Astrocyte of the hippocampus (primary cell): ENCODE results near the gene LYPD5.
"Not testable (repeated sequence)": the region's sequence is repeated elsewhere in the genome, so short reads cannot be mapped to it uniquely, and the experiment has no call there.

Source experiments
- DNase-seq: peaks from one replicate; pipeline ENCODE4 v3.0.0; 2011; ENCODE audit warnings: low read depth, low spot score

LYPD5 gene

DNA sequence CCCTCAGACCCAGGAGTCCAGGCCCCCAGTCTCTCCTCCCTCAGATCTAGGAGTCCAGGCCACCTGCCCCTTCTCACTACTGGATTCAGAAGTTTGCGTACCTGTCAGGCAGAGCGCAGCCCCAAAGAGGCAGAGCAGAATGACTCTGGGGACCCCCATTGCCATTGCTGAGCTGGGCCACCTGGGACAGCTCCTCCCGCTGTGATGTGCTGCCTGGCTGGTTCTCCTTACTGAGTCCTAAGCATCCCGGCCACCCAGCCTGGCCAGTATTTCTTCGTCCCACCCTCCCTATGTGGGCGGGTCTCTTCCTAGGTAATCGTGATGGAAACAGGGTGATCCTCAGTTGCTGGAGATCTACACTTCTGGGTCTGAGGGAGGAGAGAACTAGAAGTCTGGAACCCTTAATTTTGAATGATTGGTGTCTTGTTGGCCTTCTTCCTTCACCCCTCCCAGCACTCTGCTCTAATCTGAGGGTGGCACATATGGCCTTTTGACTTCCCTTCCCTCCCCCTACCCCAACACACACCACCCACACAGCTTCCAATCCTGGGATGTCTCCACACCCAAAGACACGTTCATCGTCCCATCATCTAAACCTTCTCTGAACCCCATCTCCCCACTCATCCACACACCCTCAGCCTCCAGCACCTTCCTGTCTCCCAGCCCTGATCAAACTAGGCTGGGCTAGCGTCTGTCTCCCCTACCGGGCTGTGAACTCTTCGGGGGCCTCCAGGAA lies at the start of gene LYPD5:
Gene LYPD5, minus strand, starts transcription at position 232 of the 736 bp plus-strand sequence. Its CDS starts 67 bp downstream, at position 165.
- DNase-seq, result no peak

- DNase-seq, result no peak
Measured at GRCh38 chr19:43848821-43849220, 46.6 kb upstream of the LYPD5 start.

DNA sequence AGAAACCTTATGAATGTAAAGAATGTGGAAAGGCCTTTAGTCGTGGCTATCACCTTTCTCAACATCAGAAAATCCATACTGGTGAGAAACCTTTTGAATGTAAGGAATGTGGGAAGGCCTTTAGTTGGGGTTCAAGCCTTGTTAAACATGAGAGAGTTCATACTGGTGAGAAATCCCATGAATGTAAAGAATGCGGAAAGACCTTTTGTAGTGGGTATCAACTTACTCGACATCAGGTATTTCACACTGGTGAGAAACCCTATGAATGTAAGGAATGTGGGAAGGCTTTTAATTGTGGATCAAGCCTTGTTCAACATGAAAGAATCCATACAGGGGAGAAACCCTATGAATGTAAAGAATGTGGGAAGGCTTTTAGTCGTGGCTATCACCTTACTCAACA lies 45.6 kb upstream of the LYPD5 start:
- DNase-seq, result no peak

DNA sequence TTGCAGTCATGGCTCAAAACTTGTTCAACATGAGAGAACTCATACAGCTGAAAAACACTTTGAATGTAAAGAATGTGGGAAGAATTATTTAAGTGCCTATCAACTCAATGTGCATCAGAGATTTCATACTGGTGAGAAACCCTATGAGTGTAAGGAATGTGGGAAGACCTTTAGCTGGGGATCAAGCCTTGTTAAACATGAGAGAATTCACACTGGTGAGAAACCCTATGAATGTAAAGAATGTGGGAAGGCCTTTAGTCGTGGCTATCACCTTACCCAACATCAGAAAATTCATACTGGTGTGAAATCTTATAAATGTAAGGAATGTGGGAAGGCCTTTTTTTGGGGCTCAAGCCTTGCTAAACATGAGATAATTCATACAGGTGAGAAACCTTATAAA lies 45.0 kb upstream of the LYPD5 start:
- DNase-seq, result no peak

DNA sequence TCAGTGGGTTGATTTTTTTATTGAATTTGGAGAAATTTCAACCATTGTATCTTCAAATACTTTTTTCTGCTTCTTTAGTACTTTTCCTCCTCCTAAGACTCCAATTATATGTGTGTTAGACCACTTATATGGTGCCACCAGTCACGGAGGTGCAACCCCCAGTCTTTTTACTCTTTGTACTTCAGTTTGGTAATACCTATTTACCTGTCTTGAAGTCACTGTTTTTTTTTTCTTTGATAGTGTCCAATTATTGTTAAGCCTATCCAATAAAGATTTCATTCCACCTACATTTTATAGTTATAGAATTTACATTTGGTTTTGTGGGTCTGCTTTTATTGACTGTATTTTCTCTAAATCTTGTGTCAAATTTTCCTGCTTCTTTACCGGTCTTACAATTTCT lies 39.8 kb upstream of the LYPD5 start:
- no peak for DNase-seq

GRCh38 chr19:43839139-43839538 lies 36.9 kb upstream of the LYPD5 start:
- no peak for DNase-seq

GRCh38 chr19:43826787-43827754 lies 24.8 kb upstream of the LYPD5 start, which contains the start of gene ZNF283:
ZNF283 (plus strand) TSS chr19:43827321; CDS start chr19:43833505, 6,184 bp downstream.
- peak; percentile 96 for DNase-seq

GRCh38 chr19:43824572-43824971 lies 22.3 kb upstream of the LYPD5 start:
- DNase-seq, result peak; percentile 13

DNA sequence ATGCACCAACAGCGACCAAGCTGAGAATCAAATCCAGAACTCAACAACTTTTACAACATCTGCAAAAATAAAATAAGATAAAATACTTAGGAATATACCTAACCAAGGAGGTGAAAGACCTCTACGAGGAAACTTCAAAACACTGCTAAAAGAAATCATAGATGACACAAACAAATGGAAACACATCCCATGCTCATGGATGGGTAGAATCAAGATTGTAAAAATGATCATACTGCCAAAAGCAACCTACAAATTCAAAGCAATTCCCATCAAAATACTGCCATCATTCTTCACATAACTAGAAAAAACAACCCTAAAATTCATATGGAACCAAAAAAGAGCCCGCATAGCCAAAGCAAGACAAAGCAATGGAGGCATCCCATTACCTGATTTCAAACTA lies 21.6 kb upstream of the LYPD5 start:
- not testable (repeated sequence) for DNase-seq

DNA sequence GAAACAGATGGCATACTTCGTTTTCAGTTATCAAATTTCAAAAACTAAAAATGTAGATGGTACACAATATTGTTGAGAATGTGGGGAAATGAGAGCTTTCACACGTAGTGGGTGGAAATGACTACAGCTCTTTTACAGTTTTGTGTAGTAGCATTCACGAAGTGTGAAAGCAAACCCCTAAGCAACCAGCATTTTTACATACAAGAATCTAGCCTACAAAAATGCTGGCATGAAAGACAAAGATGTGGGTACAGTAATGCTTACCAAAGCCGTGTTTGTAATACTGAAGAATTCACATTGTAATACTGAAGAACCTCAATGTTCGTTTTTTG lies 18.6 kb upstream of the LYPD5 start:
- DNase-seq, result no peak

- peak; percentile 65 for DNase-seq
Measured at GRCh38 chr19:43820098-43820883, 18.0 kb upstream of the LYPD5 start.

DNA sequence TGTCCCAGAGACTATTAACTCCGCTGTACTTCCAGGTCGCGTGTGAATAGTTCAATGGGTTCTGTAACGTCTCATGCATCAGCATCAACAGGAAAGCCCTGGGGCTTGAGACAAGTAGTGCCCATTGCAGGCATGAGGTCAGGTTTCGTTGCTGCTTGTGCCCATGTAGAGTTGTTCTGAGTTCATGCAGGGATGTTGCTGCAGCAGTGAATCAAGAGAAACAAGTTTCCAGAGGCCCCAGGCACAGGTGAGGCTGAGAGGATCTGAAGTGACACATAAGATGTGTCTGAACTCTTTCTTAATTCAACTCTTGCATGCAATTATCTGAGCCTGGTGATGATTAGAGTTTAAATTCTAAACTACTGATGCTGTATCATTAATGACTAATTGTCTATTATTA lies 16.3 kb upstream of the LYPD5 start:
- DNase-seq, result no peak

DNA sequence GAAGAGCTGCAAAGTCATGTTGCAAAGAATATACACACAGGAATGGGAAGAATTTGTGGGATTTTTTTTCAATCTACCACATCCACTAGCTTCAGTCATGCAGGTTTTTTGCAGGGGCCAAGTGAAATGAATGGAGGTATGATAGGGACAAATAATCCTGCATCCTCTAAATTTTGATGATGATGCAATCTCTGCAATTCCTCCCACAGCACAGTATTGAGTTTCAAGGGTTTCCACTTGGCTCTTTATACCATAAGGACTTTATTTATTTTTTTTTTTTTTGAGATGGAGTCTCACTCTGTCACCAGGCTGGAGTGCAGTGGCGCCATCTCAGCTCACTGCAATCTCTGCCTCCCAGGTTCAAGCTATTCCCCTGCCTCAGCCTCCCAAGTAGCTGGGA lies 15.2 kb upstream of the LYPD5 start:
- DNase-seq, result not testable (repeated sequence)

- no peak for DNase-seq
Measured at GRCh38 chr19:43814663-43815352, 12.6 kb upstream of the LYPD5 start.

DNA sequence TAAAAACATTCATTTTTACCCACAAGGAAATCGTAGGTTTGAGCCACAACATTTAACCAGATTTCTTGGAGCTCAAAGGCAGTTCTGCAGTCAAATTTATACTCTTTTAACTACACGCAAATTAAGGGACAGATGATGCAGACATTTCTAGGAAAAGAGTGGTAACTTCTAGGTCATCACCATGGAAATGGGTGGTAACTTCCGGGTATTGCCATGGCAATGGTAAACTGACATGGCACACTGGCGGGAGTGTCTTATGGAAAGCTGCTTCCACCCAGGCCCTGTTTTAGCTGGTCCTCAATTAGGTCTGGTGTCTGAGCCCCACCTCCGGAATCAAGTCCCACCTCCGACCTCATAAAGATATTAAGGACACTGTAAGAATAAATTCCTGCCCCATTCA lies 10.4 kb upstream of the LYPD5 start:
- no peak for DNase-seq

- DNase-seq, result no peak
Measured at GRCh38 chr19:43812259-43812658, 10.0 kb upstream of the LYPD5 start.

DNA sequence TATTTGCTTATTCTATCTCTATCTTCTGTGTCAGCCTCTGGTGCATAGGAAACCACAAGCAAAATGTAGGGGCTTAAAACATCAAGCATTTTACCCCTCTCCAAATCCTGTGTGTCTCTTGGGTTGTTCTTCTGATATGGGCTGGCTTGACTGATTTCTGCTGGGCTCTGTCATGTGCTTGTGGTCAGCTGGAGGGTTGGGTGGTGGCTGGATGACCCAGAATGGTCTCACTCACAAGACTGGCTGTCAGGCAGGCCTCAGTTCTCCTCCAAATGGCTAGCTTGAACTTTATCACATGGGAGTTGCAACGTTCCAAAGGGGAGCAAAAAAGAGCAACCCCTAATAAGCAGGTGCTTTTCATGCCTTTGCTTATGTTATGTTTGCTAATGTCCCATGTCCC lies 9.6 kb upstream of the LYPD5 start:
- no peak for DNase-seq

DNA sequence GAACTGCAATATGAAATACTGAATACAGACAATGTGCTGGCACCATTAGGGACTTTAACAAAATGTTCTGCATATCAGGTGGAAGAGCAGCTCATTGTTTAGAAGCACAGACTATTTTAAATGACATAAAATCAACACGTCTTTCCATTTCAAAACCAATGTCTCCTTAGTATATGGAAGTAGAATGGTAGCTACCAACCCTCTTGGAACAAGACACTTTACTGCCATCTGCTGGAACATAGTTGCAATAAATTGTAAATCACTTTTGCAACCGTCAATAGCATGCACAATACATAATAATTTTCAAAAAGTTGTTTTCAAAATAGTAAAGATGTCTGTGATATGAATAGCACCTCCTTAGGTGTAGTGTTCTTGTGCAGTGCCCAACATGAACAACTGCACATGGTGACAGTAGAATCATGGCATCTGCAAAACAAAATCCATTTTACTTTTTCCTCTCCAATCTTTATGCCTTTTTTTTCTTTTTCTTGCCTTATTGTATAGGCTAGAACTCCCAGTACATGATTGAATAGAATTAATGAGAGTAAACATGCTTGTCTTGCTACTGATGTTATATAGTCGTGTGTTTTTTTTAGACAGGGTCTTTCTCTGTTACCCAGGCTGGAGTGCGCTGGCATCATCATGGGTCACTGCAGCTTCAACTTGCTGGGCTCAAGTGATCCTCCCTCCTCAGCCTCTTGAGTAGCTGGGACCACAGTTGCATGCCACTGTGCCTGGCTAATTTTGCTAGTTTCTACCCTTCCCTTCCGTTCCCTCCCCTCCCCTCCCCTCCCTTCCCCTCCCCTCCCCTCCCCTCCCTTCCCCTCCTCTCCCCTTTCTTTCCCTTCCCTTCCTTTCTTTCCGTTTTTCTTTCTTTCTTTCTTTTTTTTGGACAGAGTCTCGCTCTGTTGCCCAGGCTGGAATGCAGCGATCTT lies 7.8 kb upstream of the LYPD5 start:
- DNase-seq, result peak; percentile 63

DNA sequence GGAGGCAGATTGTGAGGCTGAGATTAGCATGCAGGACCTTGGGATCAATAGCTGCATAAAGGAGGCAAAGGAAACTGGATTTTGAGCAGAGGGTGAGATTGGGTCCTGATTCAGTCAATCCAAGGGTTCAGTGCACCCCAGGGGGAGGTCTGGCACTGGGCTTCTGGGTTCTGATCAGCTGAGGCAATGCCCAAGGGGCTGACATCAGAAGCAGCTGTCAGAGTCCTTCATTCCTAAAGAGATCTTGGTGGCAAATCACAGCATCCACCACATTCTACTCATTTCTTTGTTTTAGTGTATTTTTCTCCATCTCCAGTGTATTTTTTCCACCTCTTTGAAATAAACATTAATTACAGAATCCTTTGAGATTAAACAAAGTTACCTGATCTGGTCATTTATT lies 5.4 kb upstream of the LYPD5 start:
- no peak for DNase-seq

DNA sequence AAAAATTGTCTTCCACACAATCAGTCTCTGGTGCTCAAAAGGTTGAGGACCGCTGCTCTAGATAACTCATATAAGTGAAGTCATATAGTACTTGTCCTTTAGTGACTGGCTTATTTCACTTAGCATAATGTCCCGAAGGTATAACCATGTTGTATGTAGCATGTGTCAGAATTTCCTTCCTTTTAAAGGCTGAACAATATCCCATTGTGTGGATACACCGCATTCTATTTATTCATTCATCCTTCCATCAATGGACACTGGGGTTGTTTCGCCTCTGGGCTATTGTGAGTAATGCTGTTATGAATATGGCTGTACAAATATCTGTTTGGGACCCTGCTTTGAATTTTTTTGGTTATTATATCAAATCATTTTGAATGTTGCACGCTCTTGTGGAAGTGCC lies 4.6 kb upstream of the LYPD5 start:
- DNase-seq, result no peak
